HG03196 (cell line): ENCODE measurements around the gene NEK9.
A peak's percentile ranks its signal among the peaks of the same experiment; 100 is the strongest.
"Not testable (repeated sequence)": the region's sequence is repeated elsewhere in the genome, so short reads cannot be mapped to it uniquely, and the experiment has no call there.

Experiments used
- ATAC-seq: cut with Tn5 transposase; IDR thresholded peaks from one replicate; pipeline ENCODE4 v1.9.1; 2021; ENCODE audit not compliant: unreplicated experiment

NEK9 gene

DNA sequence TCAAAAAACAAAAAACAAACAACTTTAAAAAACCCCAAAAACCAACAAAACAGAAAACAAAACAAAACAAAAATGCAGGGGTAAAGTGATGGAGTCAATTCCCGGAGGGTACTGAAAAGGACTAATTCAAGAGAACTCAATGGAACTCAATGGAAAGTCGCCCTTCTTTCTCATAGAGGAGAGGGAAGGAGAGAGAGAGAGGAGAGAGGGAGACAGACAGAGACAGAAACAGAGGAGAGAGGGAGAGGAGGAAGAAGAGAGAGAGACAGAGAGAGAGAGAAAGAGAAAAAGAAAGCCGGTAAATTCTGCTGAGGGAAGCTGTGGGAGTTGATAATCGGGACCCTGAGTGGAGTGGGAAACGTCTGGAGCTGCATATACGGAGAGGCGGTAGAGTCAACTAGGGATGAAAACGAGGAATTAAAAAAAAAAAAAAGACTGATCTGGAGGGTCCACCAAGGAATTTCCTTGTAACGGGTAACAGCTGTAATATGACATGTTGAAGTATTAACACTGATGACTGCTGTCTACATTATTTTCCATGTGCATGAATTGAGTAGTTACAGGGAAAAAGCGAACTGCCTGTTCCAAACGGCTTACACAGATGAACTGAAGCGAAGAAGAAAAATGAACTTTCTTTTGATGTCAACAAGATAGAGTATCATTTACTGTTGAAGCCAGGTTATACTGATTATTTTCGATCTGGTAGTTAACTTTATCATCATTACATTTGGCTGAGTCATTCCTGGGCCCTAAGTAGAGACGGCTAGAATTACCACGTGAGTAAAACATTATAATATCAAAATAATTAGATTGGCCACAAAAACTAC lies 58.3 kb downstream of the NEK9 start:
- no peak for ATAC-seq

DNA sequence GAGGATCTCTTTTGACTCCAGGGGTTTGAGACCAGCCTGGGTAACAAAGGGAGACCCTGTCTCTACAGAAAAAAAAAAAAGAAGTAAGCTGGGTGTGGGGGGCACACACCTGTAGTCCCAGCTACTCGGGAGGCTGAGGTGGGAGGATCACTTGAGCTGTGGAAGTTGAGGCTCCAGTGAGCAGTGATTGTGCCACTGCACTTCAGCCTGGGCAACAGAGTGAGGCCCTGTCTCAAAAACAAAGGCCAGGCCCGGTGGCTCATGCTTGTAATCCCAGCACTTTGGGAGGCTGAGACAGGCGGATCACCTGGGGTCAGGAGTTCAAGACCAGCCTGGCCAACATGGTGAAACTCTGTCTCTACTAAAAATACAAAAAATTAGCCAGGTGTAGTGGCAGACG lies 59.1 kb downstream of the NEK9 start:
- ATAC-seq = not testable (repeated sequence)

DNA sequence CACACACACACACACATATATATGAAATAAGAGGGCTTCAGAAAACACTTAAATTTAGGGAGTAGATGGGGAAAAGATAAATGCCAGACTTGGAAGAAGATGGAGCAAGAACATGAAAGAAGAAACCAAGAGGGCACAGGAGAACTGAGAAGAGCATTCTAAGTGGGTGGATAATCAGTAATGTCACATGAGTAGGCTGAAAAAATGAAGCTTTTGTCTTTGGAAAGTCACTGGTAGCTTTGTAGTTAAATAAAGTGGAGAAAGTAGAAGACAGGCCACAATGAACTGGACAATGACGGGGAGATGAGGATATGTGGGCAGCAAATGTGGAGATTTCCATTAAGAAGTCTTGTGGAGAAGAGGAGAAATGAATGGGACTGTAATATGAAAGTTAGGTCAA lies 59.6 kb downstream of the NEK9 start:
- no peak for ATAC-seq

DNA sequence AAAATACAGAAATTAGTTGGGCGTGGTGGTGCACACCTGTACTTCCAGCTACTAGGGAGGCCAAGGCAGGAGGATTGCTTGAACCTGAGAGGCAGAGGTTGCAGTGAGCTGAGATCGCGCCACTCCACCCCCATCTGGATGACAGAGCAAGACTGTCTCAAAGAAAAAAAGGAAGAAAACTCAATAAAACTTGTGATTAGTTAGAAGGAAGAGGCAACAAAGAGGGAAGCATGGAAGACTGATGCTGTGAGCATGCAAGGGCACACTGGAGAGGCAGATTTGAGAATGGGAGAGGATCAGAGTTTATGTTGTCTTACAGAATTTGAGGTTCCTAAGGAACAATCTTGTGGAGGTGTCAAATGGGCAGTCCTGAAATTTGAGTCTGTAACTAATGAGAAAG lies 60.2 kb downstream of the NEK9 start:
- ATAC-seq = no peak

DNA sequence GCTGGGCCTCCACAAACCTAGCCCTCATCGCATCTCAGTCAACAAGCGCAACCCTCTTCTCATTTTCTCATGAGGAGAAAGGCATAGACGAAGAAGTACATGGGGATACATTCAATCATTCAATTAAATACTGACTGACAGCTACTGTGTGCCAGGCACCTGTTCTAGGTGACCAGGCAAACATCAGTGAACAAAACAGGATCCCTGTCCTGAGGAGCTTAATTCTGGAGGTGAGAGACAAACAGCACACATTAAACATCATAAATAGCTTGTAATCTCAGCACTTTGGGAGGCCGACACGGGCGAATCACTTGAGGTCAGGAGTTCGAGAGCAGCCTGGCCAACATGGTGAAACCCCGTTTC lies 62.7 kb downstream of the NEK9 start:
- ATAC-seq = no peak

DNA sequence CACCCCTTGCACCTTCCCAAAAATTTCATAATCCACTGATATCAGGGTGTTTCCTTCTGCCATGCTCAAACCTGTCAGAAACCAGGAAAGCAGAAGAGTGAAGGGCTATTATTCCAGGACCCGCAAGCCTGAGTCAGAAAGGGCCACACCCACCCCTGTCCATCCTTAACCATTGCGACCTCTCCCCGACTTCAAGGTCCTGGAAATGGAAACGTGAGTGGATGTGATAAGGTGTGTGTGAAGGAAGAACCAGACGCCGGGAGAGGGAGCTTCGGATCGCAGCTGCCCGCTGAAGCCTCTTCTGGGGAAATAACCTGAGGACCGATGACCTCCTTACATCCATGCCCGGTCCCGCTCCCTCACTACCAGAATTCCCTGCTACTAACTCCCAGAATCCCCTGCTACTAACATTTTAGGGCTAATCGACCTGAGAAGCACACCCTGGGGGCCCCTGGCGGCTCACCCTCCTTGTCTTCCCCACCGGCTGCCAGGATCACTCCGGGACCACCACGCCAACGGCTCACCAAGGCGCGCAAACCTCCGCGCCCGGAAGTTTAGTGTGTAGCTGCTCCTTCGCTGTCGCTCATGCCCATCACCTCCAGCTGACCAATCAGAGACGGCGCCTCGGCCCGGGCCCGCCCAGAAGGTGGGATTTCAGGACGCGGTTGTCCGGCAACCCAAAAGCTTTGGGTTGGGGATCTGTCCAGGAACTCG lies 63.2 kb downstream of the NEK9 start, which contains the start of gene ACYP1:
ACYP1 (minus strand) TSS at position 534 of the 714 bp plus-strand sequence; CDS start at position 63, 471 bp downstream.
- ATAC-seq = peak; percentile 91

DNA sequence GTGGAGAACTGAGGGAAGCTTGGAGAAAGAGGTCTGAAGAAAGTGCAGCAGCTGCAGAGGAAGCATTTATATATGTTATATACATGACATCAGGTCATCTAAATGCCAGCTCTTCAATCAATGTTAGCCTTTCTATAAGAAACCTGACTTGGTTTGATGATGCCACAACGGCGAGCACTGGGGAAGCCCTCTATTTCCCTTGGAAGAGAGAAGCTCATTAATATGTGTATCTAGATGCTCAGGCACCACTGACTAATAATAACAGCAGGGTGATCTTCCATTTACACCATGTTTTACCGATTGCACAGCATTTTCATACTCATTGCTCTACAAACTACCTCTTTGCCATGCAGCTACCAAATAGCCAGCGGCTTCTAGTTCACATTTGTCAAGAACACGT lies 63.8 kb downstream of the NEK9 start:
- ATAC-seq = no peak

DNA sequence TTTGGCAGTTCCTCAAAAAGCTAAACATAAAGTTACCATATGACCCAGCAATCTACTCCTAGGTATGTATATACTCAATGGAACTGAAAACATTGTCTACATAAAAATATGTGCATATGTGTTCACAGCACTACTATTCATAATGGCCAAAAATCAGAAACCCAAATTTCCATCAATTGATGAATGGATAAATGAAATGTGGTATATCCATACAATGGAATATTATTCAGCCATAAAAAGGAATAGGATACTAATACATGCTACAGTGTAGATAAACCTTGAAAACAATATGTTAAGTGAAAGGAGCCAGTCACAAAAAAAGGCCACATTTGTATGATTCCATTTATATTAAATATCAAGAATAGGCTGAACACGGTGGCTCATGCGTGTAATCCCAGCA lies 66.4 kb downstream of the NEK9 start:
- no peak for ATAC-seq

DNA sequence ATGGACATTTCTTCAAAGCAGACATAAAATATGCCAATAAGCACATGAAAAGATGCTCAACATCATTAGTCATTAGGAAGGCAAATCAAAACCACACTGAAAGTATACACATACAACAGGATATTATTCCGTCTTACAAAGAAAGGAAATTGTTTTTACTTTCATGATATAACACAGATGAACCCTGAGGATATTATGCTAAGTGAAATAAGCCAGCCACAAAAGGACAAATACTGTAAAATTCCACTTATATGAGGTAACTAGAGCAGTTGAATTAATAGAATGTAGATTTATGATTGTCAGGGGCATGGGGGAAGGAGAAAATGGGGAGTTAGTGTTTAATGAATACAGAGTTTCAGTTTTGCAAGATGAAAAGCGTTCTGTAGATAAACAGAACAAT lies 67.2 kb downstream of the NEK9 start:
- no peak for ATAC-seq

DNA sequence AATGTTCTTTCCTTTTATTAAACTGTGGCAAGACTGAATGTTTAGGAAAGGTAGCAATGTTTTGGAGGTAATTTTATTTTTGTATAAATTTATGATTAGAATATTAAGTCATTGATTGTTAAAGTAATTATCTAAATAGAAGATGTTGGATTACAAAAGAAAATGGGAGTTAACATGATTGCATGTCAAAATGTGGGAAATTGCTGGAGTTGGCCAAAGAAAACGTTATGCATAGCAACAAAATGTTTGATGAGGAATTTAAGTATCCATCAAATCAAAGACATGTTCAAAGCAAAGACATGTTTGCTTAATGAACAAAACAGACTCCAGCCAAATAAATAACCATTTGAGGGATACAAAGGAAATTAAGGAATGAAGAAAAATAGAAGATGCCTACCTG lies 72.4 kb downstream of the NEK9 start:
- no peak for ATAC-seq

DNA sequence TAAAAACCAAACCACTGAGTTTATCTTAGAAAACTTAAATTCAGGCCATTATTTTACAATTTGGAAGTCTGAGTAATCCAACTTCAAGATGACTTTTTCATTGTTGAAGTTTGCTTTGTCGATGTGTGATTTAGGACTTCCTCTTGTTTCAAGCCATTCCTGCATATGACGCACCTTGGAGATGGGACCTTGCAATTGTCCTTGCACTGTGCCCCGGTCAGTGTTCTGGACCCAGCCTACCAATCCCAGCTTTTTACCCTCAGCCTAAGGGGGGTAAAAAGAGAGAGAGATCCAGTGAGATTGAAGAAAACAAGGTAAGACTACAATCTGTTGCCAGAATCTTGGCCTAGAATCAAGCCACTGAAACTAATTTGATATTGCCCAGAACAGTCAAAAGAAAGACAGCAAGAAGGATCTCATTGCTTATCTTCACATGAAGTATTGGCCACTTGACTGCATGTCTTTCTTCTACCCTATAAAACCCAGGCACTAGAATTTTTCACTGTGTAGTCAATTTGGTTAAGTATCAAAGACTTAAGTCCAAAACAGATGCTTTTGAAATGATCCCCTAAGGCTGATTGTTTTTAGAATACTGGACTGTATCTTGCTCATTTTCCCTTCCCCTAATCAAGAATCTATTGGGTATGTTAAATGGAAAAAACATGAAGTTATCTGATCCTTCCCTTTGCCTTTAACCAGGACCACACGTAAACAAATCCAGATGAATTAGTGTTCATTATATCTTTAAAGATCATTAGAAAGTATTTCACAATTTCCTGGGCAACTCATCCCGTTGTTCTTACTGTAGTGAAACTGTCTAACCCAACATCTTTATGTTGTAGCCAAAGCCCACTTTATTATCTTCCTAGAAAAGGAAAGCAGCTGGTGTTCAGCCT lies 73.2 kb downstream of the NEK9 start:
- no peak for ATAC-seq

DNA sequence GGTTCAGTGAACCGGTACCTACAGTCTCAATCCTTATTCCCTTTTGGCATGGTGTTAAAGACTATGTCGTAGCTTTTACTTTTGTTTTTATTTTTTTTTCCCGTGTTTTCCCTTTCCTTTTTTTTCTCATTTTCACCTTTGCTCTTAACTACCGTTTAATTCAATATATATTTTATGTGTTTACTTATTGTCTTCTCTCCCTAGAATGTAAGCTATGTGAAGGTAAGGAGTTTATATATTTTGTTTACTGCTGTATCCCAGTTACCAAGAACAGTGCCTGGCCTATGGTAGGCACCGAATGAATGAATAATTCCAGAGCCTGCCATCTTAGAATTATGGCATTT lies 75.3 kb downstream of the NEK9 start:
- ATAC-seq = no peak

DNA sequence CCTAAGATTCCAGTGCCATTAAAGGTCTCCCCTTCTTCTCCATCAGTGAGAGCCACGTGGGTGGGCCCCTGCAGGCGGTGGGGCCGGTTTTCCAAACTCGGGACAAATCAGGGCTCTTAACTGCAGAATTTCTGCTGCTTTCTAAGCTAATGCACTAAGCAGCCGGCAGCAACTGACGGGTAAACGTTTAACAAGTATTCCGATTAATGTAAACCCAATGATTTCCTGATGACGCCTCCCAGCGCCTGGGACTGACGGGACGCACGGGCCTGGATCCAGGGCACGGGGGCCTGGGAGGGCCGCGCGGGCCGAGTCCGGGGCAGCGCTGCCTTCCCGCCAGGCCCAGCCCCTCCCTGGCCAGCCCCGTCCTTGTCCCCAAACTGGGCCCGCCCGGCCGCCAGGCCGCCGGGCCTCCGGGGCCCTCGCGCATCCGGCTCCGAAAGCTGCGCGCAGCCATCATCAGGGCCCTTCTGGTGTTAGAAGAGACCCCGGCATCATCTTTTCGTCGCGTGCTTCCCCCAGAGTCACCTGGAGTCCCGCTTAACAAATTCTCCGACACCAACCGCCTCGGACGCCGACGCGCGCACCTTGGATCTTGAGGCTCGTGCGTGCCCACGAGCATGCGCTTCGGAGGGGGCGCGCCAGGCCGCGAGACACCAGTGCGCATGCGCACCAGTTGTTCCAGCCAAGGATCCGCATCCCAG lies 75.8 kb downstream of the NEK9 start, which contains the start of gene MLH3:
MLH3 (minus strand) TSS at position 616 of the 704 bp plus-strand sequence. CDS start 1,812 bp downstream, outside the sequence.
- peak; percentile 69 for ATAC-seq

DNA sequence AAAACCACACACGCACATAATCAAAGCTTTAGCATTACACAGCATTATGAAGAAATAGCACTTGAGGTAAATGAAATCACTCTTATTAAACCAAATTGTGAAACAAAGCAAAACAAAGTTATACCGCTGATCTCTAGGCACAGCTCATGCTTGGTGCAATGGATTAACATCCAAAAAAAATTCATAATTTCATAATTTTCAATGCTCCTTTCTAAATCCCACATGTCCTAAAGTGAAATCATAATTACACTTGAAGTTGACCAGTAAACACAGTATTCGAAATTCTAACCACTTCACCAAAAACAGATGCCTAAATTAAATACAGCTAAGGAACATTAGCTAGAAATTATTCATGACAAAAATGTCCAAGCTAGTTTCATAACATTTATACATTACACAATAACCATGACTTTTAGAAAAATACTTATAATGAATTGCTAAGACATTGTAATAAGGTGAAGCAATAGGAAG lies 77.1 kb downstream of the NEK9 start:
- ATAC-seq = no peak

DNA sequence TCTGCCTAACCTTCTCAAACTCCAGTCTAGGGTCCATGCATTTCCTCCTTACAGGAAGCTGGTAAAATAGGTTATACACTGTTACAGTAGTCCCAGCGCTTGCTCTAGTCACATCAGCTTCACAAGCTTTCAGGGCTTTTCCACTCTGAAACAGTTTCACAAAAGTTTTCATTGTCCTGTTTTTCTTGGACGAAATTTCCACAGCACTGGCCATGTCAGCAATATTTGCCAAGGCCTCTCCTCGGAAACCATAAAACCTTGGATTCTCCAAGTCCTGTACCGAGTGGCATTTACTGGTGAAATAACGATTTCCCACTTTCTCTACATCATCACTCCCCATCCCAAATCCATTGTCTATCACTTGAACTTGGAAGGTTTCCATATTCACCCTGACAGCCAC lies 77.7 kb downstream of the NEK9 start:
- no peak for ATAC-seq

DNA sequence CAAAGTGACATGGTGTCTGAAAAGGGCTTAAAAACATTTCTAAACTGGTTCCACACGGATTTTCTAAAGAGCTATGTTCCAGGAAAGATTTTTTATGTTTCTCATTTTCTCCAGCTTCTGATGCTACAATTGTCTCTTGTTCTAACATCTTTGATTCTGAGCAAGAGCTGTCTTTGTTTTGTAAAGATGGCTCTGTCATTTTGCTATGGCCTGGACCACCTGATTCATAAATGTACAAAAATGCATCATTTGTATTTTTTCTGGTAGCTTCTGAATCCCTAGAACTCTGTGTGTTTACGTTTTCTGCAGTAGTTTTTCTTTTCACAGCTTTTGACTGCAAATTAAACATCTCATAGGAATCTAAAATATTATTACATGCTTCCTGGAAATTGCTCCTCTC lies 78.7 kb downstream of the NEK9 start:
- no peak for ATAC-seq

DNA sequence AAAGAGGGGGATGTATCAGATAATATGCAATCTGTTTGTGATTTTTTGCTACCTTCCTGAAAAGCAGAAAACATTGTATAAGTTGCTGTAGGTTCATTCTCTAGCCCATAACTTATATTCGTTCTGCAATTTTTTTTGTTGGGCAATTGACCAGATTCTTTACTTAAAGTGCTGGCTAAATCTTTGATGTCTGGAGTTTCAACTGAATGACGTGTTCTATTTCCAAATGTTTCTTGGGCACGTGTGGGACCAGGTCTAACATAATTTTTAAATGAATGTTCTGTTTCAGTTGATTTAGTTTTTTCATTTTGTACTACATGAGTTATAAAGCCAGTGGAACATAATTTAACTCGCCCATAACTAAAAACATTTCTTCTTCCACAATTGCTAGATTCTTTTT lies 79.3 kb downstream of the NEK9 start:
- ATAC-seq = no peak

DNA sequence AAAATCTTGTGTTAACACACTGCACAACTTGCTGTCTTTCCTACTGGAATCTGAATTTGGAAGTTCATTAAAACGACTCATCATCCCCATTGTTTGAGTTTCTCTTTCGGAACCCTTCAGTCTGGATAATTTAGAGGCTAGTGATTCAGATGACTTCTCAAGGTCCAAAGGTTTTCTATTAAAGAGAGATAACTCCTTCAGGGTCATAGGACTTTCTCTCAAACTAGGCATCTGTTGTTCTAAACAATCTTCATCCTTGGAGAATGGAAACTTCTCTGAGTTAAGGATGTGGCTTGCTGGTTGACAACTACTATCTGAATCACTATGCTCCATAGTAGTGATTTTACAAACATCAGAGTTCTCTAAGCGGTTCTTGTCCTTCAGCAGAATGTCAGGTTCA lies 79.9 kb downstream of the NEK9 start:
- ATAC-seq = no peak

DNA sequence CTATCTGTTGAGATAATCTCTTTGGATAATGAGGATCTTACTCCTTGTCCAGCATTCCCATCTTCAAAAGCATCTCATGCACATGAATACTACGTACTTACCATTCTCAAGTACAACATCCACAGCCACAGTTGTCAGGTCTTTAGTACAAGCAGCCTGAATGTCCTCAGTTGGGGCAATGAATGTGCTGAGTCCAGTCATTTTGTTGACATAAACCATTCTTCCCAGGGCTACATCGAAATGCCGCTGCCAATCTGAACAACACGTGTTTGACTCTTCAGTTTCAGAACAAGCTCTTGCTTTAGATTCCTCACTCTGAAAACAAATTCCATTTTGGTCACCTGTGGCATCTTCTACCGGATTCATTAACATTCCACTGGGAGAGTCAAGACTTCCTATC lies 80.6 kb downstream of the NEK9 start:
- ATAC-seq = no peak

DNA sequence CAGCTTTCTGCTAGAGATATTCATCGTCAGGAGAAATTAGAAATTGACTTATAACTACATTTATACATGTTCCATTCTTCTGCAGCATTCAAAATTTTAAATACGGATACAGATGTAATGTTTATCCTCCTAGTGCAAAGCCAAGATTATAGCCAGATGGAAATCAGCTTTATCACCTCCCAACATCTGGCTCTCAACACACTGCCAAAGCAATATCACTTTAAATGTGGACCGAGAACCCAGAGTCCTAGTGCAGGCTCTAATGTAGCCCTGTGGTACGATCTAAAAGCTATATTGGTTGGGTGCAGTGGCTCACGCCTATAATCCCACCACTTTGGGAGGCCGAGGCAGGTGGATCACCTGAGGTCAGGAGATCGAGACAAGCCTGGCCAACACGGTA lies 82.1 kb downstream of the NEK9 start:
- ATAC-seq = no peak

DNA sequence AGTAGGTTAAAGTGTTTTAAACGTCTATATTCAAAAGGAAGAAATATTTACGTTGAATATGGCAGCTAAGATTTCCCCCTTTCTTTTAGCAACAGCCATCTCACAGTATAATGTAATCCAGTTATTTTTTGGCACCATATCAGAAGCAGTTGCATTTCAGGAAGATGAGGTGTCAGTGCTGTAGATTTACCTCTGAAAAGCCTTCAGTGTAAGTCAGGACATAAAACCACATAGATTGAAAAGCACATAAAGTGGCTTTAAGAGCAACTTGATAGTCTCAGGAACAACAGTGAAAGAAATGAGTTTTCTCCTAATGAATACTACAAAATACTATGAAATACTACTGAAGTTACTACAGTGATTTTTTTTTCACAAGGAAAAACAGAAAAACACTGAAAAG lies 82.5 kb downstream of the NEK9 start:
- ATAC-seq = no peak
